ENCODE results near the gene PRCC.

Gene PRCC

DNA sequence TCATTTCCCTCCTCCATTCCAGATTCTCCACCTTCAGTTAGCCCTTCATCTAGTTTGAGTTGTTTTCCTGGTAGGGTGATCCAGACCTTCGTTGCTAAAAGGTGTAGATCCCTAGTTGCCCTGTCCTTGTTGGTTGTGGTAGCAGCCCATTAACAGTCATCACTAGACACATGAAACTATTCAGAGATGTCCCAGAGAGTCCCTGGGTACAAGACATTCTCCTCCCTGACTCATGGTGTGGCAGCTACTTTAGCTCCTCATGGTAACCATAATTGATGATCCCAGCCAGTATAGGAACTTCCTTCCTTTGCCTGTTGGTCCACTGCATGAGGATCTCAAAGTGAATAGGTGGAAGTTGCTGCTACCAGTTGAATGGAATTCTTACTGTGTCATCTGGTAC is 55.3 kb downstream of the PRCC start:
- no peaks in the 10 kb centered on the region for H3K27me3 ChIP-seq (ENCODE audit: insufficient read depth, low read length, poor library complexity, severe bottlenecking)
- TF ChIP-seq EZH2phosphoT487 (IDR thresholded peaks at IDR 0.05; ENCODE audit: borderline replicate concordance) = no peak
- TF ChIP-seq, protein P1, sequence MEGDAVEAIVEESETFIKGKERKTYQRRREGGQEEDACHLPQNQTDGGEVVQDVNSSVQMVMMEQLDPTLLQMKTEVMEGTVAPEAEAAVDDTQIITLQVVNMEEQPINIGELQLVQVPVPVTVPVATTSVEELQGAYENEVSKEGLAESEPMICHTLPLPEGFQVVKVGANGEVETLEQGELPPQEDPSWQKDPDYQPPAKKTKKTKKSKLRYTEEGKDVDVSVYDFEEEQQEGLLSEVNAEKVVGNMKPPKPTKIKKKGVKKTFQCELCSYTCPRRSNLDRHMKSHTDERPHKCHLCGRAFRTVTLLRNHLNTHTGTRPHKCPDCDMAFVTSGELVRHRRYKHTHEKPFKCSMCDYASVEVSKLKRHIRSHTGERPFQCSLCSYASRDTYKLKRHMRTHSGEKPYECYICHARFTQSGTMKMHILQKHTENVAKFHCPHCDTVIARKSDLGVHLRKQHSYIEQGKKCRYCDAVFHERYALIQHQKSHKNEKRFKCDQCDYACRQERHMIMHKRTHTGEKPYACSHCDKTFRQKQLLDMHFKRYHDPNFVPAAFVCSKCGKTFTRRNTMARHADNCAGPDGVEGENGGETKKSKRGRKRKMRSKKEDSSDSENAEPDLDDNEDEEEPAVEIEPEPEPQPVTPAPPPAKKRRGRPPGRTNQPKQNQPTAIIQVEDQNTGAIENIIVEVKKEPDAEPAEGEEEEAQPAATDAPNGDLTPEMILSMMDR (conservative IDR thresholded peaks at IDR 0.05; ENCODE audit: low read length) = no peak
- no peak overlapping the region for H3K9ac ChIP-seq (ENCODE audit: low read depth, low read length, poor library complexity, severe bottlenecking)
- no peaks in the 10 kb centered on the region for H3F3A ChIP-seq (ENCODE audit: low read depth)
- H3K79me2 ChIP-seq (ENCODE audit: insufficient read depth, low read length) = no peaks in the 10 kb centered on the region
- H3K9me3 ChIP-seq (ENCODE audit: insufficient read depth, low read depth, low read length) = no peaks in the 10 kb centered on the region
- H3K36me3 ChIP-seq (ENCODE audit: insufficient read depth, low read length) = no peaks in the 10 kb centered on the region
- no peak overlapping the region for H3K4me2 ChIP-seq (ENCODE audit: low read depth, low read length, poor library complexity, severe bottlenecking)
- no peaks in the 10 kb centered on the region for H3K4me1 ChIP-seq (ENCODE audit: insufficient read depth, low read length, poor library complexity, severe bottlenecking)
- no peak overlapping the region for H2AFZ ChIP-seq (ENCODE audit: low read length)
- H4K20me1 ChIP-seq (ENCODE audit: insufficient read depth, low read length, poor library complexity, severe bottlenecking) = no peaks in the 10 kb centered on the region
- no peak overlapping the region for H3K4me3 ChIP-seq (ENCODE audit: low read length, poor library complexity, severe bottlenecking)
- H3K9me2 ChIP-seq (replicated peaks; ENCODE audit: low read depth, low read length) = no peaks in the 10 kb centered on the region

- H3K4me2 ChIP-seq (ENCODE audit: low read depth, low read length, poor library complexity, severe bottlenecking) = no peak overlapping the region
- no peaks in the 10 kb centered on the region for H3K9me3 ChIP-seq (ENCODE audit: insufficient read depth, low read depth, low read length)
- no peak overlapping the region for H2AFZ ChIP-seq (ENCODE audit: low read length)
- no peaks in the 10 kb centered on the region for H3K9me2 ChIP-seq (replicated peaks; ENCODE audit: low read depth, low read length)
- TF ChIP-seq EZH2phosphoT487 (IDR thresholded peaks at IDR 0.05; ENCODE audit: borderline replicate concordance) = no peak
- TF ChIP-seq, protein P1 (conservative IDR thresholded peaks at IDR 0.05; ENCODE audit: low read length) = no peak
- no peak overlapping the region for H3K9ac ChIP-seq (ENCODE audit: low read depth, low read length, poor library complexity, severe bottlenecking)
- H4K20me1 ChIP-seq (ENCODE audit: insufficient read depth, low read length, poor library complexity, severe bottlenecking) = no peaks in the 10 kb centered on the region
- no peaks in the 10 kb centered on the region for H3K27me3 ChIP-seq (ENCODE audit: insufficient read depth, low read length, poor library complexity, severe bottlenecking)
- H3K4me3 ChIP-seq (ENCODE audit: low read length, poor library complexity, severe bottlenecking) = no peak overlapping the region
- no peaks in the 10 kb centered on the region for H3K4me1 ChIP-seq (ENCODE audit: insufficient read depth, low read length, poor library complexity, severe bottlenecking)
- no peaks in the 10 kb centered on the region for H3F3A ChIP-seq (ENCODE audit: low read depth)
- H3K79me2 ChIP-seq (ENCODE audit: insufficient read depth, low read length) = no peaks in the 10 kb centered on the region
- H3K36me3 ChIP-seq (ENCODE audit: insufficient read depth, low read length) = no peaks in the 10 kb centered on the region
Observed at GRCh38 chr1:156823210-156823790, 56.0 kb downstream of the PRCC start.

- Histone ChIP-seq H3K36me3 (ENCODE audit: insufficient read depth, low read length) (no peaks in the 10 kb centered on the region), H2AFZ (ENCODE audit: low read length) (no peak overlapping the region), H3K4me1 (ENCODE audit: insufficient read depth, low read length, poor library complexity, severe bottlenecking) (no peaks in the 10 kb centered on the region), H3F3A (ENCODE audit: low read depth) (no peaks in the 10 kb centered on the region), H3K79me2 (ENCODE audit: insufficient read depth, low read length) (no peaks in the 10 kb centered on the region), H3K27me3 (ENCODE audit: insufficient read depth, low read length, poor library complexity, severe bottlenecking) (no peaks in the 10 kb centered on the region), H4K20me1 (ENCODE audit: insufficient read depth, low read length, poor library complexity, severe bottlenecking) (no peaks in the 10 kb centered on the region), H3K4me3 (ENCODE audit: low read length, poor library complexity, severe bottlenecking) (no peak overlapping the region), H3K9me3 (ENCODE audit: insufficient read depth, low read depth, low read length) (no peaks in the 10 kb centered on the region), H3K9ac (ENCODE audit: low read depth, low read length, poor library complexity, severe bottlenecking) (no peak overlapping the region), H3K9me2 (replicated peaks; ENCODE audit: low read depth, low read length) (no peaks in the 10 kb centered on the region), H3K4me2 (ENCODE audit: low read depth, low read length, poor library complexity, severe bottlenecking) (no peak overlapping the region)
- TF ChIP-seq EZH2phosphoT487 (IDR thresholded peaks at IDR 0.05; ENCODE audit: borderline replicate concordance) = no peak
- TF ChIP-seq, protein P1 (conservative IDR thresholded peaks at IDR 0.05; ENCODE audit: low read length) = no peak
Observed at GRCh38 chr1:156826630-156827029, 59.3 kb downstream of the PRCC start.
